SK-N-SH treated with all-trans-retinoic acid at 6 μM for 48 hours (cell line): ENCODE measurements around the gene C2CD4C.

Source experiments
- ARNTL ChIP-seq: fragments of 450-650 bp; formaldehyde crosslinking; IDR thresholded peaks from 2 replicates; pipeline ENCODE4 v1.5.0; 2020; ENCODE audit warnings: low read depth, mild to moderate bottlenecking, moderate library complexity, borderline replicate concordance
- BACH2 ChIP-seq: fragments of 250-450 bp; sonication (Bioruptor Pico); IDR thresholded peaks from 2 replicates; pipeline ENCODE4 v1.9.0; 2021; ENCODE audit warnings: mild to moderate bottlenecking, borderline replicate concordance
- CSDC2 ChIP-seq: fragments of 250-450 bp; sonication (Bioruptor Pico); IDR thresholded peaks from 2 replicates; pipeline ENCODE4 v1.5.0; 2020; ENCODE audit warnings: mild to moderate bottlenecking, moderate library complexity
- POU6F1 ChIP-seq: fragments of 250-450 bp; sonication (Bioruptor Pico); IDR thresholded peaks from 2 replicates; pipeline ENCODE4 v1.8.0; 2021; ENCODE audit warnings: low read depth, mild to moderate bottlenecking, moderate library complexity, borderline replicate concordance
- TF ChIP-seq, protein P1 (sequence below): fragments of 250-450 bp; sonication (Bioruptor Pico); IDR thresholded peaks from 2 replicates; pipeline ENCODE4 v1.5.1; 2020; ENCODE audit warnings: low read depth, mild to moderate bottlenecking, moderate library complexity

- TF ChIP-seq BACH2 (CRISPR knock-in tag) (no peak), POU6F1 (CRISPR knock-in tag) (no peak), ARNTL (CRISPR knock-in tag) (no peak), CSDC2 (no peak)
- TF ChIP-seq, protein P1, sequence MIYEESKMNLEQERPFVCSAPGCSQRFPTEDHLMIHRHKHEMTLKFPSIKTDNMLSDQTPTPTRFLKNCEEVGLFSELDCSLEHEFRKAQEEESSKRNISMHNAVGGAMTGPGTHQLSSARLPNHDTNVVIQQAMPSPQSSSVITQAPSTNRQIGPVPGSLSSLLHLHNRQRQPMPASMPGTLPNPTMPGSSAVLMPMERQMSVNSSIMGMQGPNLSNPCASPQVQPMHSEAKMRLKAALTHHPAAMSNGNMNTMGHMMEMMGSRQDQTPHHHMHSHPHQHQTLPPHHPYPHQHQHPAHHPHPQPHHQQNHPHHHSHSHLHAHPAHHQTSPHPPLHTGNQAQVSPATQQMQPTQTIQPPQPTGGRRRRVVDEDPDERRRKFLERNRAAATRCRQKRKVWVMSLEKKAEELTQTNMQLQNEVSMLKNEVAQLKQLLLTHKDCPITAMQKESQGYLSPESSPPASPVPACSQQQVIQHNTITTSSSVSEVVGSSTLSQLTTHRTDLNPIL (CRISPR knock-in tag), result no peak
These were observed 18.4 kb downstream of the C2CD4C start for GRCh38 chr19:390386-391206.
